Hindlimb muscle (tissue), 1 donor: ENCODE results near the gene RNF25. TPM values are rescaled to one million over a fixed set of nuclear protein-coding genes. Genes with fewer than 3 reads are reported as not detected.

Experiments used
- DNase-seq: peaks from one replicate; pipeline ENCODE4 v3.0.0-alpha.2; 2013
- polyA plus RNA-seq: library from polyadenylated mRNA; unstranded; fragments of 120-200 nt; gene quantifications from one replicate; pipeline ENCODE4 v1.2.1, GENCODE V29; 2013; ENCODE audit not compliant: insufficient read length

Gene RNF25
- polyA plus RNA-seq, 1 donor = 29.4 TPM

GRCh38 chr2:218622606-218623365 is 49.0 kb downstream of the RNF25 start:
- DNase-seq = no peak

DNA sequence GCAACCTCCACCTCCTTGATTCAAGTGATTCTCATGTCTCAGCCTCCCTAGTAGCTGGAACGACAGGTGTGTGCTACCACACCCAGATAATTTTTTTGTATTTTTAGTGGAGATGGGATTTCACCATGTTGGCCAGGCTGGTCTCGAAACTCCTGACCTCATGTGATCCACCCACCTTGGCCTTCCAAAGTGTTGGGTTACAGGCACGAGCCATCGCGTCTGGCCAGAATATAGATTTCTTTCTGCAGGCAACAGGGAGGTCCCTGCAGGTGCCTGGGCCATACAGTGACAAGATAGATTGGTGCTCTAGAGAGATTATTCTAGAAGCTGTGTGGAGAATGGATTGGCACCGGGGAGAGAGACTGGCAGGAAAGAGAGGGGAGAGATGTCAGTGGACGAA is 50.8 kb downstream of the RNF25 start:
- DNase-seq = no peak

DNA sequence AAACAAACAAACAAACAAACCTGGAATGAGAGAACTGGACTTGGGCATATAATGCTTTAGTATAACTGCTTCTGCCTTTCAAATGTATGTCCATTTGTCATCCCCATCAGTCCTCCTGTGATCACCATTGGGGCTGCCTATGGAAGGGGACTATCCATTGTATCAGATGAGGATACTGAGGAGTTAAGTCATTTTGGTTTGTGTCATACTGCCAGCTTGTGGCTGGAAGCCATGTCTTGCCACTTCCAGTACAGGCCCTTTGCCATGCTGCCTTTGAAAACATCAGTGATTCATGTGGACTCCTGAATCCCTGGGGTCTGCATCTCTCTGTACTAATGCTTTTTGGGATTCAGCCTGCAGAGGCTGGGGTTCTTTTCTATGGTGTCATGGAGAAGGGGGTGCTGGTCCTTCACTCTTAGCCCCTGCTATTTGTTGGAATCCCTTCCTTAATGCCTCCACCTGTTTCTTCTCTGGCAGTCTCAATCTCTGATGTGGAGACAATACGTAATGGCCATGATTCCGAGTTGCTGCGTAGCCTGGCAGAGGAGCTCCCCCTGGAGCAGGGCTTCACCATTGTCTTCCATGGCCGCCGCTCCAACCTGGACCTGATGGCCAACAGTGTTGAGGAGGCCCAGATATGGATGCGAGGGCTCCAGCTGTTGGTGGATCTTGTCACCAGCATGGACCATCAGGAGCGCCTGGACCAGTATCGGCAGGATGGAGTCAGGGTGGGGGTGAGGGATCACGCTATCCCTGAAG is 53.5 kb downstream of the RNF25 start:
- DNase-seq = no peak

DNA sequence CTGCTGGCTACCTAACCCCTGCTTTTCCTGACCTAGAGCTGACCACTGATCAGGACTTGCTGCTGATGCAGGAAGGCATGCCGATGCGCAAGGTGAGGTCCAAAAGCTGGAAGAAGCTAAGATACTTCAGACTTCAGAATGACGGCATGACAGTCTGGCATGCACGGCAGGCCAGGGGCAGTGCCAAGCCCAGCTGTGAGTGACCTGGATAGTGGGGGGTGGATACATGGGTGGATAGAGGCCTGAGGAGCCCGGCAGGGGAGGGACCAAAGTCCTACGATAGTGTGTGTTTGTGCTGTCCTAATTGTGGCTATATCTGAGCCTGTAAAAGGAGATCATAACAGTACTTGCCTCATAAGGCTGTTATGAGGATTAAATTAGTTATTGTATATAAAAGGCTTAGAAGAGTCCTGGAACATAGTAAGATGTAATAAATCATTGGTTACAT is 55.9 kb downstream of the RNF25 start:
- DNase-seq = no peak

Other genes with a start within 250 kb of the RNF25 start
- 10.1 TPM for gene USP37, start 103.7 kb downstream of the RNF25 start, polyA plus RNA-seq
- 38.7 TPM for gene CNOT9, start 103.2 kb downstream of the RNF25 start, polyA plus RNA-seq
- 61.5 TPM for gene PLCD4, start 64.1 kb downstream of the RNF25 start, polyA plus RNA-seq
- gene ZNF142, start 12.4 kb downstream of the RNF25 start, polyA plus RNA-seq = 16.8 TPM
- 38.9 TPM for gene BCS1L, start 12.3 kb downstream of the RNF25 start, polyA plus RNA-seq
- gene STK36, start 84 bp upstream of the RNF25 start, polyA plus RNA-seq = 28.0 TPM
- gene TTLL4, start 38.8 kb upstream of the RNF25 start, polyA plus RNA-seq = 26.8 TPM
- 25.4 TPM for gene CYP27A1, start 110.1 kb upstream of the RNF25 start, polyA plus RNA-seq
- 44.4 TPM for gene PRKAG3, start 159.8 kb upstream of the RNF25 start, polyA plus RNA-seq
- gene WNT6, start 187.8 kb upstream of the RNF25 start, polyA plus RNA-seq = 0.45 TPM
- gene WNT10A, start 208.8 kb upstream of the RNF25 start, polyA plus RNA-seq = 0.23 TPM